HUDEP-2 (cell line): ENCODE measurements around the gene ATP13A3.
"Not testable (repeated sequence)": the region's sequence is repeated elsewhere in the genome, so short reads cannot be mapped to it uniquely, and the experiment has no call there.

Source experiments
- DNase-seq, 76 experiments: peaks; one replicate each; lab custom pipeline; 2025; ENCODE audit not compliant: unreplicated experiment in 76 of 76; lab: John Stamatoyannopoulos, UW

The ATP13A3 gene

GRCh38 chr3:194503081-194503531, 16.3 kb upstream of the ATP13A3 start:
- DNase-seq: no peak

GRCh38 chr3:194500198-194500597, 13.4 kb upstream of the ATP13A3 start:
- DNase-seq: no peak

- not testable (repeated sequence) for DNase-seq
Observed at GRCh38 chr3:194499516-194499915, 12.7 kb upstream of the ATP13A3 start.

GRCh38 chr3:194497799-194498575, 11.2 kb upstream of the ATP13A3 start:
- no peak for DNase-seq

GRCh38 chr3:194496217-194496919, 9.6 kb upstream of the ATP13A3 start:
- peak in 4 of 76 experiments; percentile 7 to 26 (median 17) for DNase-seq

- DNase-seq: no peak
Observed at GRCh38 chr3:194494951-194495374, 8.2 kb upstream of the ATP13A3 start.

- DNase-seq: not testable (repeated sequence)
Observed at GRCh38 chr3:194493995-194494927, 7.5 kb upstream of the ATP13A3 start.

- no peak for DNase-seq
Observed at GRCh38 chr3:194492001-194492400, 5.2 kb upstream of the ATP13A3 start.

- DNase-seq: peak in 12 of 76 experiments; percentile 9 to 34 (median 22)
Observed at GRCh38 chr3:194489736-194490612, 3.2 kb upstream of the ATP13A3 start.

- peak in 70 of 76 experiments; percentile 21 to 87 (median 58) for DNase-seq
Observed at GRCh38 chr3:194488055-194488742, 1.4 kb upstream of the ATP13A3 start.

GRCh38 chr3:194487289-194488054, 670 bp upstream of the ATP13A3 start:
- peak in 46 of 76 experiments; percentile 13 to 74 (median 52) for DNase-seq

GRCh38 chr3:194485881-194486539, 792 bp downstream of the ATP13A3 start:
- DNase-seq: peak in 11 of 76 experiments; percentile 12 to 42 (median 19)

GRCh38 chr3:194485468-194485880, 1.3 kb downstream of the ATP13A3 start:
- DNase-seq: no peak

- no peak for DNase-seq
Observed at GRCh38 chr3:194484614-194485013, 2.2 kb downstream of the ATP13A3 start.

GRCh38 chr3:194483850-194484249, 3.0 kb downstream of the ATP13A3 start:
- DNase-seq: no peak

- not testable (repeated sequence) for DNase-seq
Observed at GRCh38 chr3:194482830-194483229, 4.0 kb downstream of the ATP13A3 start.

GRCh38 chr3:194482196-194482593, 4.6 kb downstream of the ATP13A3 start:
- DNase-seq: peak in 1 of 76 experiments; percentile 18
